T47D (cell line): ENCODE measurements around the gene TIAM1.
A peak's percentile ranks its signal among the peaks of the same experiment; 100 is the strongest.

Experiments used
- DNase-seq, 2 experiments: peaks; one replicate each; pipeline versions ENCODE4 v3.0.0 to v3.0.0-alpha.2; 2011 to 2012; ENCODE audit warnings: low read depth in 1 of 2, low spot score in 1 of 2
- JUND ChIP-seq: IDR thresholded peaks from 2 replicates; pipeline ENCODE4 v1.6.1; 2012; ENCODE audit warnings: low read depth
- in situ Hi-C: cut with HindIII; loops from 2 replicates; pipeline ENCODE4 v1.10.0; 2016; ENCODE audit warnings: low sequenced_read_pairs, low pct_unique_long_range_greater_than_20kb

The TIAM1 gene

GRCh38 chr21:31176725-31177124 lies 167.3 kb downstream of the TIAM1 start:
- TF ChIP-seq JUND = no peak
- in situ Hi-C loops = no loop called here
- DNase-seq = no peak

GRCh38 chr21:31176080-31176551 lies 167.9 kb downstream of the TIAM1 start:
- in situ Hi-C loops = no loop called here
- no peak for DNase-seq
- TF ChIP-seq JUND = no peak

- TF ChIP-seq JUND = no peak
- in situ Hi-C loops = no loop called here
- DNase-seq = no peak
These were observed 170.0 kb downstream of the TIAM1 start for GRCh38 chr21:31173881-31174555.

- no peak for TF ChIP-seq JUND
- in situ Hi-C loops = no loop called here
- DNase-seq = no peak
These were observed 171.7 kb downstream of the TIAM1 start for GRCh38 chr21:31172328-31172727.

GRCh38 chr21:31164713-31165694 lies 179.1 kb downstream of the TIAM1 start:
- in situ Hi-C loops = no loop called here
- no peak for DNase-seq

GRCh38 chr21:31162827-31163226 lies 181.2 kb downstream of the TIAM1 start:
- in situ Hi-C loops = no loop called here

More at GRCh38 chr21:31164713-31165694, 179.1 kb downstream of the TIAM1 start:
- TF ChIP-seq JUND = no peak

GRCh38 chr21:31162079-31162699 lies 181.9 kb downstream of the TIAM1 start:
- in situ Hi-C loops = no loop called here
- no peak for DNase-seq
- TF ChIP-seq JUND = no peak

More at GRCh38 chr21:31162827-31163226, 181.2 kb downstream of the TIAM1 start:
- DNase-seq = no peak
- no peak for TF ChIP-seq JUND

- in situ Hi-C loops = no loop called here
- DNase-seq = peak; percentile 11 to 40
- no peak for TF ChIP-seq JUND
These were observed 182.9 kb downstream of the TIAM1 start for GRCh38 chr21:31161157-31161556.

GRCh38 chr21:31159808-31160207 lies 184.3 kb downstream of the TIAM1 start:
- no peak for TF ChIP-seq JUND
- DNase-seq = no peak
- in situ Hi-C loops = no loop called here

GRCh38 chr21:31158789-31159581 lies 185.1 kb downstream of the TIAM1 start:
- TF ChIP-seq JUND = no peak
- in situ Hi-C loops = no loop called here
- DNase-seq = no peak

- DNase-seq = no peak
- no peak for TF ChIP-seq JUND
- in situ Hi-C loops = no loop called here
These were observed 186.3 kb downstream of the TIAM1 start for GRCh38 chr21:31157756-31158155.

- no peak for DNase-seq
- in situ Hi-C loops = no loop called here
- TF ChIP-seq JUND = no peak
These were observed 187.4 kb downstream of the TIAM1 start for GRCh38 chr21:31156662-31157061.
